Measurements from ENCODE around the gene ATOSB.
A peak's percentile ranks its signal among the peaks of the same experiment; 100 is the strongest.

ATOSB gene

GRCh38 chr9:35115680-35116538, at the start of gene ATOSB:
Gene ATOSB (minus strand): TSS chr9:35115862. CDS start chr9:35108274, 7,588 bp downstream.
- peak; percentile 78 for DNase-seq (ENCODE audit: low read depth)
- no peak for TF ChIP-seq CTCF (IDR thresholded peaks at IDR 0.05; ENCODE audit: control insufficient read depth, insufficient read depth, low read depth, low read length, missing control alignments)

GRCh38 chr9:35164711-35165110, 49.0 kb upstream of the ATOSB start:
- DNase-seq (ENCODE audit: low read depth), result no peak
- H3K4me3 ChIP-seq (ENCODE audit: control insufficient read depth, low read depth, low read length), result no peak overlapping the region
- no peak for TF ChIP-seq CTCF (IDR thresholded peaks at IDR 0.05; ENCODE audit: control insufficient read depth, insufficient read depth, low read depth, low read length, missing control alignments)

More at GRCh38 chr9:35115680-35116538, at the start of gene ATOSB:
- peak within 1 kb of the TSS; percentile 71 for H3K4me3 ChIP-seq (ENCODE audit: control insufficient read depth, low read depth, low read length)

GRCh38 chr9:35163413-35163812, 47.8 kb upstream of the ATOSB start:
- no peak for DNase-seq (ENCODE audit: low read depth)
- H3K4me3 ChIP-seq (ENCODE audit: control insufficient read depth, low read depth, low read length), result no peak overlapping the region
- TF ChIP-seq CTCF (IDR thresholded peaks at IDR 0.05; ENCODE audit: control insufficient read depth, insufficient read depth, low read depth, low read length, missing control alignments), result no peak

- TF ChIP-seq CTCF (IDR thresholded peaks at IDR 0.05; ENCODE audit: control insufficient read depth, insufficient read depth, low read depth, low read length, missing control alignments), result no peak
- DNase-seq (ENCODE audit: low read depth), result no peak
- peak overlapping the region; percentile 89 for H3K4me3 ChIP-seq (ENCODE audit: control insufficient read depth, low read depth, low read length)
Measured at GRCh38 chr9:35162605-35163315, 47.1 kb upstream of the ATOSB start.

- TF ChIP-seq CTCF (IDR thresholded peaks at IDR 0.05; ENCODE audit: control insufficient read depth, insufficient read depth, low read depth, low read length, missing control alignments), result peak; percentile 1
- H3K4me3 ChIP-seq (ENCODE audit: control insufficient read depth, low read depth, low read length), result peak within 1 kb of the TSS; percentile 89
- DNase-seq (ENCODE audit: low read depth), result peak; percentile 61
Measured at GRCh38 chr9:35161713-35162604, 46.3 kb upstream of the ATOSB start, which contains the start of gene UNC13B. Gene UNC13B (plus strand): TSS chr9:35162009. CDS start chr9:35162284, 275 bp downstream.

All from AG09309 (cell line).